ENCODE data around the gene CLDN5. TPM values are rescaled to one million over a fixed set of nuclear protein-coding genes. Genes with fewer than 3 reads are reported as not detected.

The CLDN5 gene
- total and polyA plus RNA-seq, 2 of the 8 experiments (the other 6 are each of a cell fraction or from before 2014, with no cell fraction given): 1.2 to 1.6 TPM

GRCh38 chr22:19510919-19511341, 13.3 kb downstream of the CLDN5 start:
- Histone ChIP-seq H2AFZ (ENCODE audit: low read length) (no peak overlapping the region), H3K9me3 (ENCODE audit: insufficient read depth in 2 of 2, low read depth in 1 of 2, low read length in 1 of 2) (no peaks in the 10 kb centered on the region), H3K36me3 (ENCODE audit: control insufficient read depth in 2 of 4, insufficient read depth in 4 of 4, low read length in 3 of 4) (peaks cover 7 to 48% (median 15%) of the 10 kb centered on the region in 4 experiments), H4K5ac (ENCODE audit: insufficient read length, low read depth, low read length) (no peak overlapping the region), H2BK12ac (ENCODE audit: low read depth, low read length) (no peak overlapping the region), H3K4ac (replicated peaks; ENCODE audit: insufficient read length, low read depth, low read length) (no peak overlapping the region), H3K14ac (ENCODE audit: insufficient read length) (no peak overlapping the region), H2BK20ac (ENCODE audit: low read length) (no peak overlapping the region), H2BK15ac (ENCODE audit: low read length) (no peak overlapping the region), H4K91ac (replicated peaks; ENCODE audit: insufficient read length, low read length) (no peak overlapping the region), H4K20me1 (replicated peaks in 1 of 2; ENCODE audit: control insufficient read depth in 1 of 2, insufficient read depth in 2 of 2, low read length in 2 of 2) (peaks cover 0 to 7% of the 10 kb centered on the region in 2 experiments), H3K4me1 (replicated peaks in 1 of 4; ENCODE audit: control insufficient read depth in 3 of 4, insufficient read depth in 4 of 4, low read length in 3 of 4) (0 out of 7 replicates have a peak, but pooled peaks cover 0 to 3% (median 0%) of the 10 kb centered on the region in 4 experiments), H3K4me3 (ENCODE audit: extremely low read depth in 1 of 4, insufficient read depth in 2 of 4, low read depth in 3 of 4, low read length in 4 of 4) (no peak overlapping the region), H2BK120ac (replicated peaks; ENCODE audit: low read depth, low read length) (no peak overlapping the region), H3K79me1 (ENCODE audit: low read depth, low read length) (no peaks in the 10 kb centered on the region), H3K27me3 (replicated peaks in 1 of 4; ENCODE audit: control insufficient read depth in 3 of 4, extremely low read depth in 1 of 4, insufficient read depth in 3 of 4, low read length in 3 of 4) (no peaks in the 10 kb centered on the region), H3K56ac (replicated peaks; ENCODE audit: insufficient read length, low read depth, low read length) (no peak overlapping the region), H2BK5ac (ENCODE audit: low read depth, low read length) (no peak overlapping the region), H3K9ac (replicated peaks in 1 of 4; ENCODE audit: extremely low read depth in 1 of 4, low read depth in 3 of 4, low read length in 3 of 4) (no peak overlapping the region), H3K18ac (ENCODE audit: extremely low read depth, low read length) (no peak overlapping the region), H3K4me2 (ENCODE audit: insufficient read depth in 1 of 2, low read depth in 2 of 2, low read length in 2 of 2) (no peak overlapping the region), H4K8ac (ENCODE audit: extremely low read depth, insufficient read depth, low read length) (no peak overlapping the region), H3K23me2 (ENCODE audit: low read depth, low read length) (no peaks in the 10 kb centered on the region), H3K23ac (ENCODE audit: insufficient read length) (no peak overlapping the region), H3K79me2 (ENCODE audit: control insufficient read depth in 1 of 2, insufficient read depth in 2 of 2, low read length in 2 of 2) (no peaks in the 10 kb centered on the region), H2AK5ac (ENCODE audit: low read depth, low read length) (no peak overlapping the region), H3K27ac (ENCODE audit: low read depth, low read length) (no peak overlapping the region)
- WGBS, 2 experiments (ENCODE audit: extremely low coverage in 1 of 2, insufficient coverage in 1 of 2, insufficient read length in 1 of 2, insufficient replicate concordance in 2 of 2, low coverage in 1 of 2, low lambda C conversion rate in 2 of 2, missing lambda C conversion rate in 1 of 2): 94% methylated on average over 2 of the region's 2 CpGs; no CpG with 5 or more reads in 1 of the 2 experiments
- TF ChIP-seq TCF12 (IDR thresholded peaks at IDR 0.05; ENCODE audit: low read depth, low read length): no peak
- no peak for TF ChIP-seq SIRT6 (IDR thresholded peaks at IDR 0.05; ENCODE audit: low read length)
- no peak for TF ChIP-seq POLR2A (IDR thresholded peaks at IDR 0.05; ENCODE audit: control extremely low read depth in 1 of 2, low read depth in 2 of 2, low read length in 2 of 2)
- TF ChIP-seq YY1 (IDR thresholded peaks at IDR 0.05; ENCODE audit: low read depth, low read length): no peak
- TF ChIP-seq EP300 (IDR thresholded peaks at IDR 0.05; ENCODE audit: borderline replicate concordance in 1 of 2, low read depth in 2 of 2, low read length in 2 of 2): no peak
- no peak for TF ChIP-seq CTBP2 (IDR thresholded peaks at IDR 0.05; ENCODE audit: borderline replicate concordance, insufficient read depth, insufficient read length, low read length)
- no peak for TF ChIP-seq RXRA (IDR thresholded peaks at IDR 0.05; ENCODE audit: insufficient read depth, low read depth, low read length)
- no peak for TF ChIP-seq TAF1 (IDR thresholded peaks at IDR 0.05; ENCODE audit: low read depth, low read length)
- no peak for TF ChIP-seq CBX5 (IDR thresholded peaks at IDR 0.05; ENCODE audit: low read depth, low read length)
- TF ChIP-seq NRF1 (IDR thresholded peaks at IDR 0.05; ENCODE audit: low read depth, low read length): no peak
- TF ChIP-seq ASH2L (IDR thresholded peaks at IDR 0.05; ENCODE audit: low read length): no peak
- no peak for TF ChIP-seq SUZ12 (IDR thresholded peaks at IDR 0.05; ENCODE audit: low read length)
- no peak for TF ChIP-seq RAD21 (IDR thresholded peaks at IDR 0.05 in 1 of 2, conservative IDR thresholded peaks at IDR 0.05 in 1 of 2; ENCODE audit: low read depth in 2 of 2, low read length in 2 of 2)
- TF ChIP-seq CHD2 (IDR thresholded peaks at IDR 0.05; ENCODE audit: low read length): no peak
- FAIRE-seq (no peak), DNase-seq (ENCODE audit: low read depth in 1 of 2, low spot score in 2 of 2) (no peak)
- CTCF ChIA-PET (ENCODE audit: partially characterized antibody): no interaction called here
- POLR2A ChIA-PET (ENCODE audit: partially characterized antibody): interaction anchor here (2.0 kb wide), 1 partner anchor 10 kb away, joined by 4 read pairs; no protein-coding TSS in a partner anchor

All from H1 (cell line).